Right cardiac atrium (tissue), 5 donors: ENCODE data around the gene TMEM233. TPM values are rescaled to one million over a fixed set of nuclear protein-coding genes. Genes with fewer than 3 reads are reported as not detected.
"Not testable (repeated sequence)": the region's sequence is repeated elsewhere in the genome, so short reads cannot be mapped to it uniquely, and the experiment has no call there.

ENCODE experiments used
- ATAC-seq, 2 donors: fragments of 200-7000 bp; cut with Tn5 transposase; one replicate each; pipeline versions ENCODE4 v1.8.0 to v1.9.1; 2020; ENCODE audit warnings: moderate library complexity in 2 of 2, mild to moderate bottlenecking in 1 of 2
- DNase-seq, 3 donors: peaks; one replicate each; pipeline ENCODE4 v3.0.0-alpha.2; 2020
- H3K27ac ChIP-seq: one replicate; pipeline ENCODE4 v1.5.1; 2013; ENCODE audit warnings: mild to moderate bottlenecking, low read length, control low read depth, moderate library complexity
- H3K27me3 ChIP-seq: one replicate; pipeline ENCODE4 v1.6.1; 2013; ENCODE audit not compliant: control insufficient read depth, insufficient read depth
- H3K4me1 ChIP-seq: one replicate; pipeline ENCODE4 v1.6.1; 2013; ENCODE audit warnings: low read length; ENCODE audit not compliant: control insufficient read depth, insufficient read depth
- H3K4me3 ChIP-seq: one replicate; pipeline ENCODE4 v1.5.1; 2013; ENCODE audit warnings: low read length, control low read depth
- H3K9me3 ChIP-seq: one replicate; pipeline ENCODE4 v1.6.1; 2013; ENCODE audit warnings: low read length; ENCODE audit not compliant: control insufficient read depth
- WGBS: extraction: QIAGEN DNeasy Blood & Tissue Kit; methylation state at CpG from one replicate; pipeline ENCODE4 v1.1.7; 2013; 5-methylcytosine and 5-hydroxymethylcytosine counted together
- intact Hi-C, 4 donors: fragments of 100-400 bp; cut with DNase I; formaldehyde crosslinking; loops; one replicate each; pipeline versions ENCODE4 v1.11.0 to v1.14.0; 2022 to 2023
- polyA plus RNA-seq: library from polyadenylated mRNA; stranded (reverse); fragments of 200-250 nt; gene quantifications from one replicate; pipeline ENCODE4 v1.2.3, GENCODE V29; 2013
- total RNA-seq, 4 donors: library from RNA; stranded (reverse); fragmentation: NEBNext Ultra II Directional; extraction: Animal tissue kit (Norgen Biotek cat#: 25700); gene quantifications; one replicate each; pipeline ENCODE4 v1.2.1, GENCODE V29; 2021
- donor health status: healthy with polysubstance abuse.
- donor health status: DM: no; HTN: yes; CAD: no.
- donor health status: DM: no; HTN: no; CAD: no.
- donor health status: DM: no; HTN: yes; CAD: no; lungs with severe emphysema.
- donor health status: DM: yes; HTN: yes; CAD: no.

Gene TMEM233
- total and polyA plus RNA-seq, 5 donors: 0.31 to 0.97 (median 0.52) TPM

- H3K27ac ChIP-seq: no peak overlapping the region
Observed at GRCh38 chr12:119630962-119631550, 37.5 kb downstream of the TMEM233 start.

DNA sequence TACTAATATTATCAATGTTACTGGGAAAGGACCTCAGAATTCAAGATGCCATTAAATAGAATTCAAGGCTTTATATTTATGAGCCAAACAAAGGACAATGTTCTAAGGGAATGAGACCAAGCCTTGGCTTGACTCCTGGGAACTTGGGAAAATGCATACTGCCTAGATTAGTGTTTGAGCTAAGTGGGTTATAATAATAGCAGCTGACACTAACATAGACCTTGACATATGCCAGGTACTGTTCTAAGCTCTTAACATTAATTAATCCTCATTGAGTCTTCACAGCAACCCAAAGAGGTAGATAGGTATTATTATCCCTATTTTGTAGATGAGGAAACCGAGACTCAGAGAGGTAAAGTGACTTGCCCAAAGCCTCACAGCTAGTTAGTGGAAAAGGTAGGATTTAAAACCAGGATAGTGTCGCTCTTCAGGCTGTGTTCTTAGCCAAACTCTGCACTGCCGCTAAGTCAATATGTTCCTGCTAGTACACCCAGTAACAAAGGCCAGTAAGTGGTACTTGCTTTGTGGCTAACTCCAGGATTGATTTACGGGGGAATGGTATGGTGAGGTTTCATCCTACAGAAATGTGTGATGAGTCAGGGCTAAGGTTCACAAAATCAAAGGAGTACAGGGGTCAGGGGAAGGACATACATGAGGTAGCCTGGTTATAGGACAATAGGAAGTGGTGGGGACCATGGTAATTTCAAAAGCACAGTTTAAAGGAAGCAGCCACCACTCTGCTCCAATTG is 38.5 kb downstream of the TMEM233 start:
- intact Hi-C loops: no loop called here
- ATAC-seq: no peak
- 88% methylated on average over 4 of the region's 4 CpGs for WGBS
- Histone ChIP-seq H3K4me1 (no peaks in the 10 kb centered on the region), H3K27ac (no peak overlapping the region), H3K27me3 (no peaks in the 10 kb centered on the region), H3K4me3 (no peak overlapping the region), H3K9me3 (no peaks in the 10 kb centered on the region)
- no peak for DNase-seq

More at GRCh38 chr12:119630962-119631550, 37.5 kb downstream of the TMEM233 start:
- H3K9me3 ChIP-seq: no peaks in the 10 kb centered on the region
- H3K4me1 ChIP-seq: no peaks in the 10 kb centered on the region
- DNase-seq (no peak), ATAC-seq (no peak)
- no peaks in the 10 kb centered on the region for H3K27me3 ChIP-seq
- intact Hi-C loops: no loop called here
- no peak overlapping the region for H3K4me3 ChIP-seq
- 56% methylated on average over 1 of the region's 1 CpG for WGBS

DNA sequence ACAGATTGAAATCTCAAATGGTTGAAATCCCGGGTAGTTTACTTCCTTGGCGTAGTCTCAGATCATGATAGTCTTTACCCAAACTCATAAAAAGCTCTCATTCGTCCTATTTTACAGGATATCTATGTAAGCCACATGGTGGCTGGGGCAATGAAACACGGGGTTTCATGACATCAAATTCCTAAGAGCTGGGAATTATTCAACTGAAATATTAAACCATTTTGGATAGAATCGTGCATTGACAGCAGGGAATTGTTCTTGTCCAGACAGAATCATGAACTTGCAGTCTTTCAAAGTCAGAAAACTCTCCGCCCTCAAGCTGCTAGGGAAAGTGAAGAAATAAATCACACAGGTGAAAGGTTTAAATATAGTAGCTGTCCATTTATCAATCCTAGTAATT is 41.2 kb downstream of the TMEM233 start:
- Histone ChIP-seq H3K4me3 (no peak overlapping the region), H3K27ac (no peak overlapping the region), H3K4me1 (no peaks in the 10 kb centered on the region), H3K27me3 (no peaks in the 10 kb centered on the region), H3K9me3 (no peaks in the 10 kb centered on the region)
- ATAC-seq (no peak), DNase-seq (no peak)
- WGBS: 55% methylated on average over 6 of the region's 6 CpGs
- intact Hi-C loops: no loop called here

- intact Hi-C loops: no loop called here
- Histone ChIP-seq H3K27me3 (no peaks in the 10 kb centered on the region), H3K27ac (no peak overlapping the region), H3K4me1 (no peaks in the 10 kb centered on the region), H3K4me3 (no peak overlapping the region), H3K9me3 (no peaks in the 10 kb centered on the region)
- no peak for DNase-seq
- WGBS: 64% methylated on average over 4 of the region's 4 CpGs
- no peak for ATAC-seq
Observed at GRCh38 chr12:119642986-119643385, 49.4 kb downstream of the TMEM233 start.

- no peak for DNase-seq
- Histone ChIP-seq H3K27ac (no peak overlapping the region), H3K27me3 (no peaks in the 10 kb centered on the region), H3K4me3 (no peak overlapping the region), H3K4me1 (no peaks in the 10 kb centered on the region), H3K9me3 (no peaks in the 10 kb centered on the region)
- no peak for ATAC-seq
- WGBS: 86% methylated on average over 3 of the region's 3 CpGs
- intact Hi-C loops: no loop called here
Observed at GRCh38 chr12:119644930-119645329, 51.4 kb downstream of the TMEM233 start.

- ATAC-seq: no peak
- DNase-seq: no peak
- H3K27ac ChIP-seq: no peak overlapping the region
- H3K9me3 ChIP-seq: no peaks in the 10 kb centered on the region
- no peak overlapping the region for H3K4me3 ChIP-seq
- intact Hi-C loops: no loop called here
- H3K27me3 ChIP-seq: no peaks in the 10 kb centered on the region
- 89% methylated on average over 7 of the region's 7 CpGs for WGBS
- H3K4me1 ChIP-seq: no peaks in the 10 kb centered on the region
Observed at GRCh38 chr12:119645535-119646059, 52.0 kb downstream of the TMEM233 start.

DNA sequence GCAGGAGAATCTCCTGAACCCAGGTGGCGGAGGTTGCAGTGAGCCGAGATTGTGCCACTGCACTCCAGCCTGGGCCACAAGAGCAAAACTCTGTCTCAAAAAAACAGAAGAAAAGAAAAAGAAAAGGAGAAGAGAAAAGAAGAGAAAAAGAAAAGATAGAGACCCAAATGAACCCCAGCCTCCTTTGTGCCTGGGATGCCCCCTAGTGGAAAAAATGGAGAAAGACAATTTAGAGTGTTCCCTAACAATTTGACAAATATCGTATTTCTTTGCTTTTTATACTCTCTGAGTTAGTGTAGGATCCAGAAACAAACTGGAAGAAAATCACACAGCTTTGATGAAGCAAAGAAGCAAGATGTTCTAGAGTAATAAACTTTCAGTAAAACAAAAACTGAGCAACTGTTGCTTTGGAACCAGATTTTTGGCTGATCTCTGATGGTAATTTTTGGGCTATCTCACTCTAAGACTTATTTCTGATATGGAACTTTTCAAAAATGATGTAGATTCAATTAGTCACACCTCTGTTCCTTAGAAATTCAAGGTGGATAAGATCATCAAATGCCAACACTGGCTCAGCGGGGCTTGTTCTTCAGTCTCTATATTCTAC is 55.7 kb downstream of the TMEM233 start:
- Histone ChIP-seq H3K4me1 (no peaks in the 10 kb centered on the region), H3K4me3 (no peak overlapping the region), H3K9me3 (no peaks in the 10 kb centered on the region), H3K27me3 (no peaks in the 10 kb centered on the region), H3K27ac (no peak overlapping the region)
- no peak for DNase-seq
- 65% methylated on average over 4 of the region's 4 CpGs for WGBS
- intact Hi-C loops: no loop called here
- ATAC-seq: no peak

GRCh38 chr12:119652665-119653064 is 59.1 kb downstream of the TMEM233 start:
- ATAC-seq (no peak), DNase-seq (no peak)
- no peak overlapping the region for H3K27ac ChIP-seq
- no peaks in the 10 kb centered on the region for H3K4me1 ChIP-seq
- H3K4me3 ChIP-seq: no peak overlapping the region
- H3K27me3 ChIP-seq: no peaks in the 10 kb centered on the region
- H3K9me3 ChIP-seq: no peaks in the 10 kb centered on the region
- intact Hi-C loops: no loop called here
- WGBS: 78% methylated on average over 3 of the region's 3 CpGs

- intact Hi-C loops, H3K9me3 ChIP-seq, H3K4me3 ChIP-seq, H3K27me3 ChIP-seq, H3K27ac ChIP-seq, DNase-seq, ATAC-seq, H3K4me1 ChIP-seq: not testable (repeated sequence)
- 81% methylated on average over 2 of the region's 2 CpGs for WGBS
Observed at GRCh38 chr12:119657001-119657400, 63.4 kb downstream of the TMEM233 start.

DNA sequence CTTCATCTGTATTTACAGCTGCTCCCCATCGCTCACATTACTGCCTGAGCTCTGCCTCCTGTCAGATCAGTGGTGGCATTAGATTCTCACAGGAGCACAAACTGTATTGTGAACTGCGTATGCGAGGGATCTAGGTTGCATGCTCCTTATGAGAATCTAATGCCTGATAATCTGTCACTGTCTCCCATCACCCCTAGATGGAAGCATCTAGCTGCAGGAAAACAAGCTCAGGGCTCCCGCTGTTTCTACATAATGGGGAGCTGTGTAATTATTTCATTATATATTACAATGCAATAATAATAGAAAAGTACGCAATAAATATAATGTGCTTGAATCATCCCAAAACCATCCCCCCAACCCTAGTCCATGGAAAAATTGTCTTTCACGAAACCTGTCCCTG is 64.6 kb downstream of the TMEM233 start:
- intact Hi-C loops, ATAC-seq, H3K27me3 ChIP-seq, H3K4me3 ChIP-seq, H3K9me3 ChIP-seq, H3K27ac ChIP-seq, DNase-seq, H3K4me1 ChIP-seq: not testable (repeated sequence)
- 84% methylated on average over 6 of the region's 6 CpGs for WGBS

DNA sequence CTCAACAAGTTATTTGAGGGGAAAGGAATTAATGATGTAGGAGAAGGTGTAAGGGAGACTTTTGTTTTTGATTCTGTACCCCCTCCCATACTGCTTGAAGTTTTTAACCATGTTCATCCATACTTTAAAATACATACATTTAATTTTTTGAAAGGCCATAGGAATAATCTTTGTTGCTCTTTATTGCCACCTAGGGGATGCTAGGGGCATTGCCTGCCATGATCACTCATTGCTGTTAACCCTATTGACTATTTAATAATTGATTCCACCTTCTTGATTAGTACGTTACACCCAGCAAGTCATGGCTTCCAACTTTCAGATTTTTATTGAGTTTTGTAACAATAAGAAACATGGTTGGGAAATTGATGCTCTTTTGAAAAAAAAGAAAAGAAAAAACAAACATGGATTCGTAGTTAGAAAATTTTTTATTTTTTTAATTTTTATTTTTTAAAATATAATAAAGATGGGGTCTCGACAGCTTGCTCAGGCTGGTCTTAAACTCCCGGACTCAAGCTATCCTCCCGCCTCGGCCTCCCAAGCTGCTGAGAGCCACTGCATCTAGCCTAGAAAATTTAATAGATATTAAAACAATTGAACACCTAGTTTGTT is 65.8 kb downstream of the TMEM233 start:
- Histone ChIP-seq H3K9me3 (no peaks in the 10 kb centered on the region), H3K4me3 (no peak overlapping the region), H3K4me1 (no peaks in the 10 kb centered on the region), H3K27me3 (no peaks in the 10 kb centered on the region), H3K27ac (no peak overlapping the region)
- no peak for ATAC-seq
- no peak for DNase-seq
- intact Hi-C loops: no loop called here
- 38% methylated on average over 6 of the region's 6 CpGs for WGBS
